OCI-LY3 (cell line): Measurements from ENCODE around the gene SNX11.

ENCODE experiments used
- H2AFZ ChIP-seq: fragments of 200-600, 300-600 bp; shearing (Covaris generic); 2 replicates; pipeline ENCODE4 v1.6.0; 2014; ENCODE audit warnings: antibody characterized with exemption, low read depth, low read length
- H3K27ac ChIP-seq: fragments of 200-600, 300-600 bp; sonication (generic); 2 replicates; pipeline ENCODE4 v1.5.1; 2014; ENCODE audit warnings: mild to moderate bottlenecking, low read length, moderate library complexity, mixed read lengths
- H3K27me3 ChIP-seq: fragments of 200-600, 300-600 bp; sonication (generic); 2 replicates; pipeline ENCODE4 v1.6.1; 2014; ENCODE audit warnings: low read depth, low read length, mixed read lengths
- H3K36me3 ChIP-seq: fragments of 200-600, 300-600 bp; sonication (generic); replicated peaks from 2 replicates; pipeline ENCODE3; 2014; ENCODE audit warnings: low read depth, low read length, mixed read lengths
- H3K4me1 ChIP-seq: fragments of 300-600, 200-600 bp; sonication (generic); 2 replicates; pipeline ENCODE4 v1.6.1; 2014; ENCODE audit warnings: low read length, mixed read lengths
- H3K4me2 ChIP-seq: fragments of 200-600, 300-600 bp; sonication (generic); 2 replicates; pipeline ENCODE4 v1.6.1; 2014; ENCODE audit warnings: low read length, mixed read lengths
- H3K4me3 ChIP-seq: fragments of 300-600, 200-600 bp; sonication (generic); 2 replicates; pipeline ENCODE4 v1.5.1; 2014; ENCODE audit warnings: antibody characterized with exemption, mild to moderate bottlenecking, low read length, moderate library complexity
- H3K79me2 ChIP-seq: fragments of 300-600, 200-600 bp; shearing (Covaris generic); 2 replicates; pipeline ENCODE4 v1.6.1; 2014; ENCODE audit warnings: mild to moderate bottlenecking, low read length, mixed read lengths
- H3K9ac ChIP-seq: fragments of 300-600, 200-600 bp; shearing (Covaris generic); 2 replicates; pipeline ENCODE4 v1.6.0; 2014; ENCODE audit warnings: mild to moderate bottlenecking, low read length, moderate library complexity
- H3K9me3 ChIP-seq: fragments of 200-600, 300-600 bp; shearing (Covaris generic); 2 replicates; pipeline ENCODE4 v1.6.1; 2014; ENCODE audit warnings: low read length, mixed read lengths; ENCODE audit not compliant: insufficient read depth
- H4K20me1 ChIP-seq: fragments of 200-600, 300-600 bp; sonication (generic); 2 replicates; pipeline ENCODE4 v1.6.1; 2016; ENCODE audit warnings: low read length, mixed read lengths; ENCODE audit not compliant: insufficient read depth
- EZH2phosphoT487 ChIP-seq: fragments of 200-600 bp; shearing (Covaris generic); IDR thresholded peaks from 2 replicates; pipeline ENCODE4 v1.6.1; 2018; ENCODE audit warnings: antibody characterized with exemption, mixed run types, low read depth
- TF ChIP-seq, protein P1 (sequence below): fragments of 200-600, 300-600 bp; sonication (generic); IDR thresholded peaks from 2 replicates; pipeline ENCODE4 v1.5.1; 2014; ENCODE audit warnings: antibody characterized with exemption, low read length, low read depth

The SNX11 gene, protein sequence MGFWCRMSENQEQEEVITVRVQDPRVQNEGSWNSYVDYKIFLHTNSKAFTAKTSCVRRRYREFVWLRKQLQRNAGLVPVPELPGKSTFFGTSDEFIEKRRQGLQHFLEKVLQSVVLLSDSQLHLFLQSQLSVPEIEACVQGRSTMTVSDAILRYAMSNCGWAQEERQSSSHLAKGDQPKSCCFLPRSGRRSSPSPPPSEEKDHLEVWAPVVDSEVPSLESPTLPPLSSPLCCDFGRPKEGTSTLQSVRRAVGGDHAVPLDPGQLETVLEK

DNA sequence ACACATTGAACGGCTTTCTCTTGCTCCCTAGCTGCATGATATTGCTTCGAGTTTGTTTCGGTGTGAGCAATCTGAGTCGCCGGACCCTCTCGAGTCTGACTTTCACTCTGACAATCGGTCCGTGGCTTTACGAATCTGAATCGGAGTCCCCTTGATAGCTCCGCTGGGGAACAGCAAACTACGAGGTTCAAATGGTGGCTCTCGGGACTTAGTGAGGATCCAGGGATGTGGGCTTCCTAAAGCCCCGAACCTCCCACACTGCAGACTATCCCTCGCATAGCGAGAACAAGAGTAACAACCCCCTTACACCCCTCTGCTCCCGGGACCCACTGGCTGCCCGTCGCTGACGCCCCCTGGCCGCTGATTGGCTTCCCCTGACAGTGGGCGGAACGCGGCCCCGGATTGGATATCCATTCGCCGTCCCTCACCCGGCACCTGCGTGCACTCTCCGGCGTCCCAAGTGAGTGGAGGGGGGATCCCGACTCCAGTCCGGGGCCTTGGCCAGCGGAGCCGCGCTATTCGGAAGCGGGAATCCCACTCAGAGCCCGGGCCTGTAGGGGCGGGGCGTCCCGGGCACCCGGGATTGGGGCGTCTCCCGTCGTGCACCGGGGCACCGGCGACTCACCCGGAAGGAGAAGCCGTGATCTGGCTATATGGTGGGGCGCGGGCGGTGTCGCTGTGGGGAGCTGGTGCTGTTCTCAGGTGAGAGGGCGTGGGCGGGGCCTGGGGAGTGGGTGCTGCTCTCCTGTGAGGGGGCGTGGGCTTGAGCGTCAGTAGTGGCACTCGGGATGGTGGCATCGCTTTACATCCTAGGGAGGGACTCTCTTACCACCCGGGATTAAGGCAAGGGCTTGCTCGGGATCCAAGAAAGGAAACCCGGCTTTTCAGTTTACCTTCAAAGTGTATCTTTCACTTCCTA is at the start of gene SNX11:
TSS of gene SNX11 (plus strand) at position 630 of the 919 bp plus-strand sequence. CDS start 4,278 bp downstream, outside the sequence.
- TF ChIP-seq, protein P1, sequence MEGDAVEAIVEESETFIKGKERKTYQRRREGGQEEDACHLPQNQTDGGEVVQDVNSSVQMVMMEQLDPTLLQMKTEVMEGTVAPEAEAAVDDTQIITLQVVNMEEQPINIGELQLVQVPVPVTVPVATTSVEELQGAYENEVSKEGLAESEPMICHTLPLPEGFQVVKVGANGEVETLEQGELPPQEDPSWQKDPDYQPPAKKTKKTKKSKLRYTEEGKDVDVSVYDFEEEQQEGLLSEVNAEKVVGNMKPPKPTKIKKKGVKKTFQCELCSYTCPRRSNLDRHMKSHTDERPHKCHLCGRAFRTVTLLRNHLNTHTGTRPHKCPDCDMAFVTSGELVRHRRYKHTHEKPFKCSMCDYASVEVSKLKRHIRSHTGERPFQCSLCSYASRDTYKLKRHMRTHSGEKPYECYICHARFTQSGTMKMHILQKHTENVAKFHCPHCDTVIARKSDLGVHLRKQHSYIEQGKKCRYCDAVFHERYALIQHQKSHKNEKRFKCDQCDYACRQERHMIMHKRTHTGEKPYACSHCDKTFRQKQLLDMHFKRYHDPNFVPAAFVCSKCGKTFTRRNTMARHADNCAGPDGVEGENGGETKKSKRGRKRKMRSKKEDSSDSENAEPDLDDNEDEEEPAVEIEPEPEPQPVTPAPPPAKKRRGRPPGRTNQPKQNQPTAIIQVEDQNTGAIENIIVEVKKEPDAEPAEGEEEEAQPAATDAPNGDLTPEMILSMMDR, result no peak
- no peak for TF ChIP-seq EZH2phosphoT487
- Histone ChIP-seq H3K79me2 (peaks cover 46% of the 10 kb centered on the region), H3K9me3 (no peaks in the 10 kb centered on the region), H4K20me1 (no peaks in the 10 kb centered on the region), H3K4me2 (peak within 1 kb of the TSS; percentile 90), H3K27ac (peak within 1 kb of the TSS; percentile 93), H3K9ac (peak within 1 kb of the TSS; percentile 98), H3K36me3 (peaks cover 5% of the 10 kb centered on the region), H3K27me3 (no peaks in the 10 kb centered on the region), H2AFZ (peak within 1 kb of the TSS; percentile 87), H3K4me3 (peak within 1 kb of the TSS; percentile 95), H3K4me1 (peaks cover 40% of the 10 kb centered on the region)

DNA sequence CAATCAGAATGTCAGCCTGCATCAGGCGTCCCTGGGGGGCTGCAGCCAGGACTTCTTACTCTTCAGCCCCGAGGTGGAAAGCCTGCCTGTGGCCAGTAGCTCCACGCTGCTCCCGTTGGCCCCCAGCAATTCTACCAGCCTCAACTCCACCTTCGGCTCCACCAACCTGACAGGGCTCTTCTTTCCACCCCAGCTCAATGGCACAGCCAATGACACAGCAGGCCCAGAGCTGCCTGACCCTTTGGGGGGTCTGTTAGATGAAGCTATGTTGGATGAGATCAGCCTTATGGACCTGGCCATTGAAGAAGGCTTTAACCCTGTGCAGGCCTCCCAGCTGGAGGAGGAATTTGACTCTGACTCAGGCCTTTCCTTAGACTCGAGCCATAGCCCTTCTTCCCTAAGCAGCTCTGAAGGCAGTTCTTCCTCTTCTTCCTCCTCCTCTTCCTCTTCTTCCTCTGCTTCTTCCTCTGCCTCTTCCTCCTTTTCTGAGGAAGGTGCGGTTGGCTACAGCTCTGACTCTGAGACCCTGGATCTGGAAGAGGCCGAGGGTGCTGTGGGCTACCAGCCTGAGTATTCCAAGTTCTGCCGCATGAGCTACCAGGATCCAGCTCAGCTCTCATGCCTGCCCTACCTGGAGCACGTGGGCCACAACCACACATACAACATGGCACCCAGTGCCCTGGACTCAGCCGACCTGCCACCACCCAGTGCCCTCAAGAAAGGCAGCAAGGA is 49.0 kb upstream of the SNX11 start:
- no peaks in the 10 kb centered on the region for H3K27me3 ChIP-seq
- peaks cover 33% of the 10 kb centered on the region for H3K4me1 ChIP-seq
- H4K20me1 ChIP-seq, result peaks cover 8% of the 10 kb centered on the region
- no peak overlapping the region for H3K27ac ChIP-seq
- H3K4me3 ChIP-seq, result no peak overlapping the region
- H3K9ac ChIP-seq, result no peak overlapping the region
- no peak for TF ChIP-seq EZH2phosphoT487
- TF ChIP-seq, protein P1, result no peak
- H3K4me2 ChIP-seq, result no peak overlapping the region
- H3K79me2 ChIP-seq, result peaks cover 56% of the 10 kb centered on the region
- H3K9me3 ChIP-seq, result no peaks in the 10 kb centered on the region
- peaks cover 68% of the 10 kb centered on the region for H3K36me3 ChIP-seq
- no peak overlapping the region for H2AFZ ChIP-seq

DNA sequence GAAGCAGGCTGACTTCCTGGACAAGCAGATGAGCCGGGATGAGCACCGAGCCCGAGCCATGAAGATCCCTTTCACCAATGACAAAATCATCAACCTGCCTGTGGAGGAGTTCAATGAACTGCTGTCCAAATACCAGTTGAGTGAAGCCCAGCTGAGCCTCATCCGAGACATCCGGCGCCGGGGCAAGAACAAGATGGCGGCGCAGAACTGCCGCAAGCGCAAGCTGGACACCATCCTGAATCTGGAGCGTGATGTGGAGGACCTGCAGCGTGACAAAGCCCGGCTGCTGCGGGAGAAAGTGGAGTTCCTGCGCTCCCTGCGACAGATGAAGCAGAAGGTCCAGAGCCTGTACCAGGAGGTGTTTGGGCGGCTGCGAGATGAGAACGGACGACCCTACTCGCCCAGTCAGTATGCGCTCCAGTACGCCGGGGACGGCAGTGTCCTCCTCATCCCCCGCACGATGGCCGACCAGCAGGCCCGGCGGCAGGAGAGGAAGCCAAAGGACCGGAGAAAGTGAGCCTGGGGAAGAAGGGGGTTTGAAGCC is 48.4 kb upstream of the SNX11 start:
- H3K36me3 ChIP-seq, result peaks cover 66% of the 10 kb centered on the region
- no peak overlapping the region for H3K9ac ChIP-seq
- H3K9me3 ChIP-seq, result no peaks in the 10 kb centered on the region
- H4K20me1 ChIP-seq, result peaks cover 11% of the 10 kb centered on the region
- no peak overlapping the region for H2AFZ ChIP-seq
- H3K27ac ChIP-seq, result no peak overlapping the region
- no peaks in the 10 kb centered on the region for H3K27me3 ChIP-seq
- H3K79me2 ChIP-seq, result peaks cover 52% of the 10 kb centered on the region
- H3K4me1 ChIP-seq, result peaks cover 27% of the 10 kb centered on the region
- TF ChIP-seq, protein P1, result no peak
- TF ChIP-seq EZH2phosphoT487, result no peak
- H3K4me2 ChIP-seq, result no peak overlapping the region
- no peak overlapping the region for H3K4me3 ChIP-seq
